Limb (tissue), 2 donors: ENCODE measurements around the gene ASH1L.
"Not testable (repeated sequence)": the region's sequence is repeated elsewhere in the genome, so short reads cannot be mapped to it uniquely, and the experiment has no call there.

ENCODE experiments used
- DNase-seq, 2 donors: peaks; one replicate each; pipeline ENCODE4 v3.0.0-alpha.2; 2016; ENCODE audit errors: extremely low spot score in 2 of 2

The ASH1L gene

DNA sequence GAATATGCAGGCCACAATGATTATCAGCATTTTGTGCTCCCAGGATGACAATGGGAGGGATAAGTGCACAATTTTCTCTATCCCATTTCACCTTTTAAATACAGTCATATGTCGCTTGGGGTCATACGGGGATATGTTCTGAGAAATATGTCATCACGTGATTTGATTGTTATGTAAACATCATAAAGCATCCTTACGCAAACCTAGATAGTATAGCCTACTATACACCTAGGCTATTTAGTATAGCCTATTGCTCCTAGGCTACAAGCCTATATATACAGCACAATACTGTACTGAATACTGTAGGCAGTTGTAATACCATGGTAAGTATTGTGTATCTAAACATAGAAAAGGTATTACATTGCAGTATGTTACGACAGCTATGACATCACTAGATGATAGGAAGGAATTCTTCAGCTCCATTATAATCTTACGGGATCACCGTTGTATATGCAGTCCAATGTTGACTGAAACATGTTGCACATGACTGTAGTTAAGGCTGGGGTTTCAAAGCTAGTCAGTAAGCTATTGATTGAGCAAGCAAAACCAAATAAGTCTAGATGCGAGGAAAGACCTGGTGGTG lies 223.0 kb downstream of the ASH1L start:
- DNase-seq, result no peak

DNA sequence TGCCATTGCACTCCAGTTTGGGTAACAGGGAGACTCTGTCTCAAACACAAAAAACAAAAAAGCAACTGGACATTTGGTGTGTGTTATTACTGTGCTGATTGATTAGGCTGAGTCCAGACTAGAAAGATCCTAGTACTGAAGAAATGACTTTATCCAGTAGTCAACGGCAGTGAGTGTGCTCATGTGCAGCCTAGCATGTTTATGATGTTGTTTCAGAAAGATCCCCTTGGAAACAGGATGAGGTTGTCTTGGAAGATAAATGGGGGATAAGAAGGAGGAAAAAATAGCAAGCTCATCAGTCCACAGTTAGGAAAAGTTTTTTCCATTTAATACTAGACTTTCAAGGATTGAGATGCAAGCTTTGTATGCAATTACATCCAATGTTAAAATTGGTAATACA lies 227.6 kb downstream of the ASH1L start:
- DNase-seq, result no peak

DNA sequence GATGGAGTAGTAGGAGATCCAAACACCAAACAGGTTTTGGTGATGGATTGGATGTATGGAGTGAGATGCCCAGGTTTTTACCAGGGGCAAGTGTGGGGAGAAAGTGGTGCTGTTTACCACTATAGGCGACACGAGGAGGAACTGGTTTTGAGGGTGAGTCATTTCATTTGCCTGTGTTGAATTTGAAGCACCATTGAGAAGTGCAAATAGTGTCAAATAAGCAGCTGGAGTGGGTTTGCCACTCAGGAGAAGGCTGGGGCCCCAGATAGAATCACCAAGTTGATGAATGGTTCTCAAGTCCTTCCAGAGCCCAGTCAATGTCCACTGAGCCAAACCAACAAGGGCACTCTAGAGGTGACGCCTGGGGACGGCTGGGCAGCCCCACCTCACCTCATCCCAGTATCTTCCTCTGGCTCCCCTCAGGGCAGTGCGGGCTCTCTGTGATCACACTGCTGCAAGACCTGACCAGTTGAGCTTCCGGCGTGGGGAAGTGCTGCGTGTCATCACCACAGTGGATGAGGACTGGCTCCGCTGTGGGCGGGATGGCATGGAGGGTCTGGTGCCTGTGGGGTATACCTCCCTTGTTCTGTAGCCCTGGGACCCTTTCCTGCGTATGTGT lies 232.5 kb downstream of the ASH1L start:
- DNase-seq, result no peak

DNA sequence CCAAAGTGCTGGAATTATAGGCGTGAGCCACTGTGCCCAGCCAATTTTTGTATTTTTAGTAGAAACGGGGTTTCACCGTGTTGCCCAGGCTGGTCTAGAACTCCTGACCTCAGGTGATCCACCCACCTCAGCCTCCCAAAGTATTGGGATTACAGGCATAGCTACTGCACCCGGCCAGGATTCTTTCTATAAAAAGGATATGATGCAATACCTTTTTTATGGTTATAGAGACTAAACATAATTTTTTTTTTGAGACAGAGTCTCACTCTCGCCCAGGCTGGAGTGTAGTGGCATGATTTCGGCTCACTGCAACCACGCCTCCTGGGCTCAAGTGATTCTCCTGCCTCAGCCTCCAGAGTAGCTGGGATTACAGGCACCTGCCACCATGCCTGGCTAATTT lies 233.7 kb downstream of the ASH1L start:
- DNase-seq, result not testable (repeated sequence)

DNA sequence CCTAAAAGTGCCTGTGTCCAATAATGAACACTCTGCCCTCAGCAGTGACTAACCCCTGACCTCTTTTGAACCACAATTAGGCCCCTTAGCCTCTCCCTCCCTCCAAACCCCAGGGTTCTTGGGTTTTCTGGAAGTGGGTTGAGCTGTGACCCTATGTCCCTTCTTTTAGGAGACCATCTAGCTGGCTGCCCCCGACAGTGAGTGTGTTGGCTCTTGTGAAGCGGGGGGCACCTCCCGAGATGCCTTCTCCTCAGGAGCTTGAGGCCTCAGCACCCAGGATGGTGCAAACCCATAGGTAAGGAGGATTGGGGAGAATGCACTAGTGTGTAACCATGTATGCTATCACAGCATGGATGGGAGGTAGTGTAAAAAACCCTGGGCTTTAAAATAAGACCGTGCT lies 234.6 kb downstream of the ASH1L start:
- DNase-seq, result no peak

DNA sequence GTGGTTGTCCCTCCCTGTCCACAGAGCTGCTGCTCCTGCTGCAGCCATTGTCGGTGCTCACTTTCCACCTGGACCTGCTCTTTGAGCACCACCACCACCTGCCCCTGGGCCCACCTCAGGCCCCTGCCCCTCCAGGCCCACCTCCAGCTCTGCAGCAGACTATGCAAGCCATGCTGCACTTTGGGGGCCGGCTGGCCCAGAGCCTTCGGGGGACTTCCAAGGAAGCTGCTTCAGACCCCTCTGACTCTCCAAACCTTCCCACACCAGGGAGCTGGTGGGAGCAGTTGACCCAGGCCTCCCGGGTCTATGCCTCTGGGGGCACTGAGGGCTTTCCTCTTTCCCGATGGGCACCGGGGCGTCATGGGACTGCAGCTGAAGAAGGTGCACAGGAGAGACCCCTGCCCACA lies 236.0 kb downstream of the ASH1L start:
- DNase-seq, result no peak

DNA sequence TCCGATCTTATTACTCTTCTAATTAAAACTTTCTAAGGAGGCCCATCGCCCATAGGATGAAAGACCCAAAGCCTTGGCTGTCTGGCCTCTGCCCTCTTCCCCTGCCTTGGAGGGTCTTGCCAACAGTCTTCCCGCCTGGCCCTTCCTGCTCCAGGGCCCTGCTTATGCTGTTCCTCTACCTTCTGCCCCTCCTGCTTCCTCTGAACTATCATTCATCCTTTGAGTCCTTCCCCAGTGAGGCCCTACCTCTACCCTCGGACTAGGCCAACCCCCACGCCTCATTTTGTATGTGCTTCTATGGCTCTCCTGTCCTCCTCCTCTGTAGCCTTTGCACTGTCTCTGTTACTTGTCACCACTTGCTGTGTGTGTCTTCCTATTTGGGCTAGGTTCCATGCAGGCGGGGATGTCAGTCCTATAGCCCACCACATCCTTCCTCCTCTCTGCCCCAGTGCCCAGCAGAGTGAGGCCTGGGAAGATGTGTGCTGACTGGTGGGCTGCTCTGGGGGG lies 236.5 kb downstream of the ASH1L start:
- DNase-seq, result no peak

DNA sequence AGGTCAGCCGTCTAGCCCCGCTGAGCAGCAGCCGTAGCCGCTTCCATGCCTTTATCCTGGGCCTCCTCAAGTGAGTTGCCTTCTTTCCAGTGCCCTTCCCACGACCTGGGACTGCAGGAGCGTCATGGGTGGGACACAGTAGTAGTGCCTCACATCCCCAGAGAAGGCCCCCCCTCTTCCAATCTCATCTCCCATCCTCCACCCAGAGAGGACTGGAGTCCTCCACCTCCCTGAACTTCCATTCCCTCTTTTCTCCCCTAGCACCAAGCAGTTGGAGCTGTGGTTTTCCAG lies 237.1 kb downstream of the ASH1L start:
- DNase-seq, result no peak

DNA sequence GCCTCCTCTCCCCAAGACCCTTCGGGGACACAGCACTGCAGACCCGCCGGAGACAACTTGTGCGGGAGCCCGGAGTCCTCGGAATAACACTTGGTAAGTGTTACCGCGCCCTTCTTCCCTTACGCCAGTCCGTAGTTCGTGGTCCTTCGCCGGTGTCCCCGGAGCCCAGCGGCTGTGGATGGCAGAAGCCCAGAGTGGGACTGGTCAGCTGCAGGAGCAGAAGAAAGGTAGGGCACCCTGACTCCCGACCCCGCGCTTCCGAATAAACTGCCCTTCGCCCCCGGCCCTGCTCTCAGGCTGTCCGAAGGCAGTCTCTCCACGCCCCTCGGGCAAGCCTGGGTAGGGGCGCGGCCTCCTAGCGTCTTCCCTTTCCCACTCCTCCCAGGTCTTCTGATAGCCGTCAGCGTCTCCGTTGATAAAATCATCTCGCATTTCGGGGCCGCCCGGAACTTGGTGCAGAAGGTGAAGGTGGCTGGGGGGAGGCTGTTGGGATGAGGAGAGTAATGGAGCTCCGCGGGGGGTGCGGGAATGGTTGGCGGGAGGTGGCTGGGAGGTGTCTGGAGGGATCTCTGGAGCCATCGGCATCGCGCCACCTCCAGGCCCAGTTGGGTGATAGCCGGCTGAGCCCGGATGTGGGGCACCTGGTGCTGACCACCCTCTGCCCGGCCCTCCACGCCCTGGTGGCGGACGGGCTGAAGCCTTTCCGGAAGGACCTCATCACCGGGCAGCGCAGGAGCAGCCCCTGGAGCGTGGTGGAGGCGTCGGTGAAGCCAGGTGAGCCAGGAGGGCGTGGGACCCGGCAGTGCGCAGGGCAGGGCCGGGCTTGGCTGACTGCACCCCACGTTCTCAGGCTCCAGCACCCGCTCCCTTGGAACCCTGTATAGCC lies 237.6 kb downstream of the ASH1L start:
- peak; percentile 13 to 68 for DNase-seq

DNA sequence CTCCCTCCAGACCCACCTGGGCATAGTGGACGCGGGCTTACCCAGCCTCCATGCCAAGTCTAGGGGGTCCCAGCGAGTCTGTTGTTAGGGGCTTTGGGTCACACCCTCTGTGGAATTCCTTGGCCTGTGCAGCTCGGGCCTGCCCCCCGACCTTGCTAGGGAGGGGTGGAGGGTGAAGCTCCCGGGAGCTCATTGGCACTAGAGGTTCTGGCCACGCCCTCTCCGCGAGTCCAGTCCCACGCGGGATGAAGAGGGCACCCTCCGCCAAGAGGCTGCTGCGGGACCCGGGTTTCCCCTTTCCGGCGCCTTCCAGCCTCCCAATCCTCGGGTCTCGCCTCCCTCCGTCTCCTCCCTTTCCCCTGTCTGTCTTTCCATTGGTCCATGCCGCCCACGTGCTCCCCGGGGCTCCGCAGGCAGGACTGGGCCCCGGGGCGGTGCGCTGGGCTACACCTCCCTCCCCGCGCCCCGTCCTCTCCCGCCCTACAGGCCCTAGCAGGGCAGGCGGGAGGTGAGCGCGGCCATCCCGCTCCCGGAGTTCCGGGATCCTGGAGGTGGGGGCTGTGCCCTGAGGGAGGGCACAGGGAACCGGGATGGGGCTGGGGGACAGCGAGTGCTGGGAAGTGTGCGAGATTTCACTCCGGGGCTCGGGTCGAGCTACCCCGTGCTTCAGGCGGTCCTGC lies 238.4 kb downstream of the ASH1L start:
- peak; percentile 93 to 95 for DNase-seq

DNA sequence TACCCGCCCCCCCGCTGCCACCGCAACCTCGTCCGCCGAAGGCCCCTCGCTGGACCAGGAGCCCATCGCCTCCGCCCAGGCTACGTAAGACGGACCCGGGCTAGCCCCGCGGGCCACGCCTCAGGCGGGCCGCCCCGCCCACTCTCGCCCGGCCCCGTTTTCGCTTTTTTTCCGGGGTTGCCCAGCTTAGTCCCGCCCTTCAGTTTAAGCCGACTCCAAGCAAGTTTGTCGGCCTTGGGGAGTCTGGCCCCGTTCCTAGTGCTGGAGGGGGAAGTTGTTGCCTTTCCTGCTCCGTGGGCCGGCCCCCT lies 238.9 kb downstream of the ASH1L start:
- peak; percentile 75 to 90 for DNase-seq

DNA sequence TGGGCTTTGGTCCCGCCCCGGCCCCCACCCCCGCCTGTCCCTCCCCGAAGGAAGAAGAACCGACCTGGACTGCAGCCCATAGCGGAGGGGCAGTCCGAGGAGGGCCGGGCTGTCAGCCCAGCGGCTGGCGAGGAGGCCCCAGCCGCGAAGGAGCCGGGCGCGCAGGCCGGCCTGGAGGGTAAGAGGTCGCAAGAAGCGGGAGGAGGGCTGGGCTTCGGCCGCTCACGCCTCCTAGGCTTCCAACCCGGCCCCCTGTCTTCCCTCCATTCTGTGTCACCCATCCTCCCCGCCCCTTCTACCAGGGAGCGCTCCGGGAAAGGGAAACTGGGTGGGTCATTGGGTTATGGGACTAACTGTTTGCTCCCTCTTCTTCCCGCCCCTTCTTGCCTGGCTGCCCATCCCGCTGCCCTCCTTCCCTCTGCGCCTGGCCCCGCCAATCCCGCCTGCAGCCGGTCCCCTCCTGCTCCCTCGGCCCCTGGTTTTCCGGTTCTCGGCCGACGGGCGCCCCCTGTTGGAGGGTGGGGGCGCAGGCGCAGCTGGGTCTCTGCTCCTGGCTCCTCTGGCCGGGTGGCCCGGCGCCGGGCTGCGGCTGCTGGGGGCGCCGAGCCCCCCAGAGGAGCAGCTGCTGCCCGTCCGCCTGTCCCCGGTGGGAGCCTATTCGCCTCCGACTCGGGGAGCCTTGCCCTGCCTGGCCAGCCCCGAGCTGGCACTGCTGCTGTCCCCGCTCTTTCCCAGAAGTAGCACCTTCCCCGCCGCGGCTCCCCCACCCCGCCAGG lies 239.5 kb downstream of the ASH1L start:
- peak; percentile 89 to 96 for DNase-seq

DNA sequence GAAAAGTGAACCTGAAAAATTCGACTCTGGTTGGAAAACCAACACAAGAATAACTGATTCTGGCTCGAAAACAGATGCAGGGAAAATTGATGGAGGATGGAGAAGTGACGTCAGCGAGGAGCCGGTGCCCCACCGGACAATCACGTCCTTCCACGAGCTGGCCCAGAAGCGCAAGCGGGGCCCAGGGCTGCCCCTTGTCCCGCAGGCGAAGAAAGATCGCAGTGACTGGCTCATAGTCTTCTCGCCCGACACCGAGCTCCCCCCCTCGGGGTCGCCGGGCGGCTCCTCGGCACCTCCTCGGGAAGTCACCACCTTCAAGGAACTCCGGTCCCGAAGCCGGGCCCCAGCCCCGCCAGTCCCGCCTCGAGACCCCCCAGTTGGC lies 240.0 kb downstream of the ASH1L start:
- DNase-seq, result peak in 1 of 2 donors; percentile 24

DNA sequence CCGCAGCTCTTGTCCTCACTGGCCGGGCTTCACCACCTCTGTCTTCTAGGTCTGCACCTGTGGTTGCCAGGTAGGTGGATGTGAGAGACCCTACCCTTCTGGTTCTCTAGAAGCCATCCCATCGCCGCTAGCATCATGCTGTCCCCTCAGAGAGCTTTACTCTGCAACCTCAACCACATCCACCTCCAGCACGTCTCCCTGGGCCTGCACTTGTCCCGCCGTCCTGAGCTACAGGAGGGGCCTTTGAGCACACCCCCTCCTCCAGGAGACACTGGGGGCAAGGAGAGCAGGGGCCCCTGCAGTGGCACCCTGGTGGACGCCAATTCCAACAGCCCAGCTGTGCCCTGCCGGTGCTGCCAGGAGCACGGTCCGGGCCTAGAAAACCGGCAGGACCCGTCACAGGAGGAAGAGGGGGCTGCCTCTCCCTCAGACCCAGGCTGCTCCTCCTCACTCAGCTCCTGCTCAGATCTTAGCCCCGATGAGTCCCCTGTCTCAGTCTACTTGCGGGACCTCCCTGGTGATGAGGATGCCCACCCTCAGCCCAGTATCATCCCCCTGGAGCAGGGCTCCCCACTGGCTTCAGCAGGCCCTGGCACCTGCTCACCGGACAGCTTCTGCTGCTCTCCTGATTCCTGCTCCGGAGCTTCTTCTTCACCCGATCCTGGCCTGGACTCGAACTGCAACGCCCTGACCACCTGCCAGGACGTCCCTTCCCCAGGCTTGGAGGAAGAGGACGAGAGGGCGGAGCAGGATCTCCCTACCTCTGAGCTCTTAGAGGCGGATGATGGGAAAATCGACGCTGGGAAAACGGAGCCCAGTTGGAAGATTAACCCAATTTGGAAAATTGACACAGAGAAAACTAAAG lies 240.7 kb downstream of the ASH1L start:
- DNase-seq, result peak in 1 of 2 donors; percentile 40

DNA sequence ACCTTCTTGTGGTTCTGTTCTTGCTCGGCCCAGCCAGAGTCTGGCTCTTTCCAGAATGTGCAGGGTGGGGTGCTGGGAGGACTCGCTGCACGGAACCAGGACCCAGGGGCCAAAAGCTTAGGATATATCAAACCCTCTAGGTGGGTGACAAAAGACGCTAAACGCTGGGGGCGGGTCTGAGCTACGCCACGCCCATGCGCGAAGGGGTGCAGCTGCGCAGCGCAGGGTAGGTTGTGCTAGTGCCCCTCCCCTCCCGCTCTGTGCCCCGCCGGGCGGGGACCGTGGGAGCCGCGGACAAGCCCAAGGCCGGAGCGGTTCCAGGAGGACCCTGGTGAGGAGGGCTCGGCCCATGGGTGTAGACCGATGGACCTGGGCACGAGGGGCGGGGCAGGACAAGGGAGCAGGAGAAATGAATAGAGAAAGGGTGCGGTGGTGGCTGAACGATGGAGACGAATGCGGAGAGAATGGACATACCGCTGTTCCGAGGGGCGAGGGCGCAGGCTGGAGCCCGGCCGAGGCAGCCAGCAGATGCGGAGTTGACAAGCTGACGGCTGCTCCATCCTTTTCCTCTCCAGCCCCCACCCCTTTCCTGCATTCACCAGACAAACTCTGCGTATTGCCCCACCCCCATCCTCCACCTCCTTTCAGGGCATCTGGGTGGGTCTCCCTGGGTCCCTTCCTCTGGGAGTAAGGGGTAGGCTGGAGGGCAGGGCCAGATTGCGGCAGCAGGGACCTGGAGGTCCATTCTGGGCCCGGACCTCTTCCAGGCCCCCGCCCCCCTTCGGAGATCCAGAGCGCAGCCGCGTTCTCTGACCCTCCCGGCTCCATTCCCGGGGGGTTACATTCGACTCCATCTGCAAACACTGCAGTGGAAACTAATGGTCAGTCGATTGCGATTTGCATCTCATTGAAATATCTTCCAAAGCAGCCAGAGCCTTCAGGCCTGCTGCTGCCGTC lies 241.7 kb downstream of the ASH1L start, which contains the start of gene RUSC1:
RUSC1 (plus strand) TSS at position 234 of the 957 bp plus-strand sequence. CDS start 880 bp downstream, outside the sequence.
- DNase-seq, result peak; percentile 56 to 88

DNA sequence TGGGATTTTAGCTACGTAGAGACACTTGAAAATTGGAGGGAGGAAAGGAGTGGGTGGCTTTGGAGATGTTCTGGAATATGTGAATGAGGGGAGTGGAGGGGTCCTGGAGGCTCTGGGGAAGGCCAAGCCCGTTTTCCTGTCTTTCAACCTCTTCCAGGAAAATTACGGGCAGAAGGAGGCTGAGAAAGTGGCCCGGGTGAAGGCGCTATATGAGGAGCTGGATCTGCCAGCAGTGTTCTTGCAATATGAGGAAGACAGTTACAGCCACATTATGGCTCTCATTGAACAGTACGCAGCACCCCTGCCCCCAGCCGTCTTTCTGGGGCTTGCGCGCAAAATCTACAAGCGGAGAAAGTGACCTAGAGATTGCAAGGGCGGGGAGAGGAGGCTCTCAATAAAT lies 242.4 kb downstream of the ASH1L start:
- DNase-seq, result no peak

DNA sequence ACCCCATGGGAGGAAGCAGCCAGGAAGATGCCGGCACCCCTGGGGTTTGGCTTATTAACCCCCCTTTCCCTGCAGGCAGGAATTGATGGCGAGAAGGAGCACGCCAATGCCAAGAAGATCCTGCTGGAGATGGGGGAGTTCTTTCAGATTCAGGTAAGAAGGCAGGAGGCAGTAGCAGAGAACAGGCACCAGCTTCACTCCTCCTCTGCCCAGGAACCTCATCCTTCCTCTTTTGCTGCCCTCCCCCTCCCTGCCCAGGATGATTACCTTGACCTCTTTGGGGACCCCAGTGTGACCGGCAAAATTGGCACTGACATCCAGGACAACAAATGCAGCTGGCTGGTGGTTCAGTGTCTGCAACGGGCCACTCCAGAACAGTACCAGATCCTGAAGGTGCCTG lies 243.1 kb downstream of the ASH1L start:
- no peak for DNase-seq

DNA sequence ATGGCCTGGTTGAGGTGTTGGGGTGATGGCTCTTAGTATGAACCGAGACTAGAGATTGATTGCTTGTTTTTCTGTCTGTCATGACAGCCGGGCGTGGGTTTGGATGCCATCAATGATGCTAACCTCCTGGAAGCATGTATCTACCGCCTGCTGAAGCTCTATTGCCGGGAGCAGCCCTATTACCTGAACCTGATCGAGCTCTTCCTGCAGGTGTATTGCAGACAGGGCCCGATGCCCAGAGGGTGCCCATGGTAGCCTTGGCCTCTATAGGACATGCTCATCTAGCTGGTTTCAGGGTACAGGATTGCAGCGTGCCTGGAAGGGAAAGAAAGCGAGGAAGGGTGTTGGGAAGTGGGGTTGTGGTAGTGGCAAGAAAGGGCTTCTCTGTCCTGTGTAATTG lies 244.5 kb downstream of the ASH1L start:
- no peak for DNase-seq

DNA sequence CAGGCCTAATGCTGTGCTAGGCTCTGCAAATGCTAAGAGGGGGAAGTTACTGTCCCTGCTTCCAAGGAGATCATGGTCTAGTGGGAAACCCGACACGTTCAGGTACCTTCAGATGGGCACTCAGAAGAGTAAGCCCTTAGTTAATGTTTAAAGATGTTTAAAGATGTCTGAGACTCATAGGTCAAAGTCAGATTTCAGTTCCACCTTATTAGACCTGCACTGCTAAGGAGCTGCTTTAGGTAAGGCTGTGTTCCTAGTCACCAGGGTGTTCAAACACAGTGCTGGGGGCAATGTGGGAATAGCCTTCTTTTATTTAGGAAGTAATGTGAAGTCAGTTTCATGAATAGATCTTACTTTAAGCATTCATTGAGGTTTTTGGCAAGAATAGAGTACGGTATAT lies 245.7 kb downstream of the ASH1L start:
- DNase-seq, result no peak
